Endothelial cell of umbilical vein (primary cell): ENCODE results near the gene ZNF2.

Source experiments
- CTCF ChIP-seq, 2 donors: IDR thresholded peaks; 1 replicate in 1 of 2; 2 replicates in 1 of 2; pipeline ENCODE4 v1.5.1; 2011; ENCODE audit warnings: low read length in 2 of 2, mild to moderate bottlenecking in 2 of 2, moderate library complexity in 2 of 2, control low read depth in 1 of 2, inconsistent platforms in 1 of 2, low read depth in 1 of 2; ENCODE audit not compliant: insufficient read depth in 1 of 2; ENCODE audit errors: extremely low read depth in 1 of 2
- EZH2 ChIP-seq: IDR thresholded peaks from 2 replicates; pipeline ENCODE4 v1.6.1; 2012; ENCODE audit warnings: borderline replicate concordance, low read depth, mild to moderate bottlenecking, moderate library complexity, low read length, inconsistent platforms; ENCODE audit not compliant: severe bottlenecking

GRCh38 chr2:95138702-95139101 is 26.9 kb upstream of the ZNF2 start:
- TF ChIP-seq CTCF (IDR thresholded peaks at IDR 0.05; ENCODE audit: extremely low read depth in 1 of 2, insufficient read depth in 1 of 2, low read depth in 1 of 2, low read length in 2 of 2), result no peak
- TF ChIP-seq EZH2, result no peak
